ENCODE measurements around the gene ITGB1BP1.

ITGB1BP1 gene

DNA sequence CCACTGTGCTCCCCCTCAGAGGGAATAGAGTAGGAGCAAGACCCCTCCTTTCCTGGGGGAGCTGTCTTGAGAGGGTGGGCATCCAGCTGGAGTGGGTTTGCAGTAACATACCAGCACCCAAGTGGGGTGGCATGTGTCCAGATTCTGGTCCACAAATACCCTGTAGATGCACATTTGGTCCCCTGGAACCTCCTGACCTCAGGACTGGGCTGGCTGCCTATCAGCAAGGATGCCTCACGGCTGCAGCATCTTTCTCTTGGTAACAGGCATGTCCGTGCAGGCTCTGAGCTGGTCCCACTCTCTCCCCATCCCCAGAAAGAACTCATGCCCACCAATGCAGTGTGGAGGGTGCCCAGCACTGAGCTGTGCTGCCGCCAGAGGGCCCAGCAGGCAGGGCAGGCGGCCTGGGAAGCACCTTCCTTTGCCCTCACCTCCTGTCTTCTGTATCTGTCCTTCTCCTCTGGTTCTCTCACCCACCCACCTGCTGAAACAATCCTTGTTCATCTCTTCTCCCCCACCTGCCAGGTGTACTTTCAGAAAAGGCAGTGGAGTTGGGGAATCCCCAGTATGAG, 47.4 kb downstream of the ITGB1BP1 start:
- DNase-seq: no peak

DNA sequence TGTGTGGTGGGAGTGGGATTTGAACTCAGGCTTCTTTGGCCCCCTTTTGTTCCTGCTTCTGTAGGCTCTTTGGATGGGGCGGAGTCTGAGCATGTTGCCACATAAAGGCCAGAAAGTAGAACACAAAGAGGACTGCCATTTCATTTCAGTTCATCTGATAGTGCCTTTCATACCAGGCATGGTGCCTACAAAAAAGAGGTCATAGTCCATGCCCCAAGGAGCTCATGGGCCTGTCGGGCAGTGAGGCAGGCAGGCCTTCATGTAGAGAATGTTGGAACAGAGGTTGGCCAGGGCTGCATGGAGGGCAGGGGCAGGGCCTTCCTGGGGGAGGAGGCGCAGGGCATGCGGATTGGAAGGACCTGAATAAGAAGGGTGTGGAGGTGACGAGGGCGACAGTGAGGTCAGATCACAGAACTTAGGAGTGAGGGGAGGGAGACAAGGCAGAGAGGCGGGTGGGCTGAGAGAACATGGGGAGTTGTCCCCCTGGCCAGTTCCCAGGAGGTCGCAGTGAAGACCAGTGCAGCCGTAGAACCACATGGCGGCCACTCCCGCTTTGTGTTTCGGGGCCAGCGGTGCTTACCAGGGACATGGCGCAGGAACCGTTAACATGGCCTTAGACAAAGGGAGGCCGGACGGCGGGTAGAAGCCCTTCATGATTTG, 49.1 kb downstream of the ITGB1BP1 start:
- DNase-seq: no peak

DNA sequence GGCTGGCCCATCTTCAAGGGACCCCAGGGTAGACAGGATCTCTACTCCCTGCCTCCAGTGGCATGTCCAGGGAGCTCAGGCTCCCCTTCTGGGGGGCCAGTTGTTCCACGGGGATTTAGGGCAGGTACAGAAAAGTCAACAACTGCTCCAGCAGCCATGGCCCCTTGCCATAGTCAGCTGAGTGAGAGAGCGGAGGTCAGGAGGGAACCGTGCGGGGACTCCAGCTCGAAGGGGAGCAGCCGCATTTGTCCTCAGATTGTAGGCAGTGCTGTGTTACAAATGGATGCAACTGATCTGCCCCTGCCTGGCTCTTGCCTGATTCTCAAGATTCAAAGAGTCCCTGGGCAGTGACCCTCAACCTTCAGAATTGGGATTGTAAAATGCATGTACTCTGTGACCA, 49.9 kb downstream of the ITGB1BP1 start:
- DNase-seq: no peak

DNA sequence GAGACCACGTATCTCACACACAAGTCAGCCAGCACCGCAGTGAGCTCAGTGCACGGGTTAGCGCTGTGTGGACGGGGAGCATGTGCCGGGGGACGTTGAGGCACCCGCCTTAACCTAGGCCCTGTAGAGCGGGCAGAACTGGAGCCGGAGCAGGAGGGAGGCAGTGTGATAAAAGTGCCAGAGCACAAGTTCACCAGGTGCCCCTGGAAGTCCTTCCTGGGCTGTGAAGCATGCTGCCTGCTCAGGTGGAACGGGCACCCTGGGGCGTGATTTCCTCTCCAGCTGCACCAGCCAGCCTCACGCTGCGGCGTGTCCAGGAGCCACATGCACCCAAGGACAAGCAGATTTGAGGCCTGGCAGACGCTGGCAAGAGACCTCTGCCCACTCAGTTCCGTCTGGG, 50.3 kb downstream of the ITGB1BP1 start:
- DNase-seq: no peak

DNA sequence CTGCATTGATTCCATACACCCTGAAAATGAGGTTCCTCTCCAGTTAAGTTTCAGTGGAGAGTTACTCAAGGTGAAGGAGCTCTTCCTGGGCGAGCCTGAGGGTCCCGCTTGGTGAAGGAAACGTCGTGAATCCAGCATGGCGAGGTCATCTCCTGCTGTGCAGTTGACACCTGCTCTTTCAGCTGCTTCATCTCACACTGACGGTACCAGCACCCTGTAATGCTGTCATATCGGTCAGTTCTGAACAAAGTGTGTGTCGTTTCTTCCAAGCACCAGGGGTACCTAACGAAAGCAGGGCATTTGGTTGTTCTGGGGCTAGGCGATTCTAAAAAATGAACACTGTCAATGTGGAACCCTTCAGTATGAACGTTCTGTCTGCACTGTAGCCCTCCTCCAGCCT, 52.6 kb downstream of the ITGB1BP1 start:
- DNase-seq: no peak

DNA sequence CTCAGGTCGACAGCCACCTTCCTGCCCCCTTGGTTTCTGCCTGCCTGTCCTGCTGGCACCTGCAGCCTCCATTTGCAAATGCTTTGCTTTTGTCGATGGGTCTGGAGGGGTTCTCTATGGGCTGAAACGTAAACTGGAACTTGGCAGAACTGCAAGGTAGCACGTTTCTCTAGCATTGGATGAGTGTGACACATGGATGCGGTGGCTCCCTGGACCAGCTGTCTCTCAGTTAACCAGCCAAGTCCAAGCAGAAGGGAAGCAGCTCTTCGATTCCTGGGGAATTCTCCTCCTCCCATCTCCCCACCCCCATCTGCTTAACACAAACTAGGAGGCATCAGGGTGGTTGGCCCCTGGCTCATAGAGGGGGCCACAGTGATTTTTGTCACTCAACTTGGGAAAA, 57.3 kb downstream of the ITGB1BP1 start:
- DNase-seq: no peak

DNA sequence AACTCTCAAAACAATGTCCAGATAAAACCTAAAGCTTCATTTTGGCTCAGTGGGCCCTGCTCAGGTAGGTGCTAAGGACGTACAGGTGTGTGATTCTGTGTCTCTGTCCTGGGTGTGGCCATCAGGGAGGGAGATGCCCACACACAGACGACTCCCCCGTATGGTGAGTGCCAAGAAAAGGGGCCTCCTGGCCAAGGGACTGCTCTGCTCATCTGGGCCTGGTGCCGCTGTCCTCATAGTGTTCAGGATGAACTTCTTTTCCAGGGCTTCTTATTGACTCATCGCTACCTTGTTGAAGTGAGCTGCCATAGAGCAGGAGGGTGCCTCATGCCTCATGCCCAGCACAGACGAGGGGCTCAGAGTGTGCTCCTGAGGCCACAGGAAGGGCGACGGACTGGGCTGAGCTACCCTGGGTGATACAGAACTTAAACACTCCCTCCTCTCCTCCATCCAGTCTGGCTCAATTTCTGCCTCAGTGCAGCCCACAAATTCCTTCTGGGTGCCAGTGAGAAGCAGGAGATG, 57.8 kb downstream of the ITGB1BP1 start:
- DNase-seq: no peak

DNA sequence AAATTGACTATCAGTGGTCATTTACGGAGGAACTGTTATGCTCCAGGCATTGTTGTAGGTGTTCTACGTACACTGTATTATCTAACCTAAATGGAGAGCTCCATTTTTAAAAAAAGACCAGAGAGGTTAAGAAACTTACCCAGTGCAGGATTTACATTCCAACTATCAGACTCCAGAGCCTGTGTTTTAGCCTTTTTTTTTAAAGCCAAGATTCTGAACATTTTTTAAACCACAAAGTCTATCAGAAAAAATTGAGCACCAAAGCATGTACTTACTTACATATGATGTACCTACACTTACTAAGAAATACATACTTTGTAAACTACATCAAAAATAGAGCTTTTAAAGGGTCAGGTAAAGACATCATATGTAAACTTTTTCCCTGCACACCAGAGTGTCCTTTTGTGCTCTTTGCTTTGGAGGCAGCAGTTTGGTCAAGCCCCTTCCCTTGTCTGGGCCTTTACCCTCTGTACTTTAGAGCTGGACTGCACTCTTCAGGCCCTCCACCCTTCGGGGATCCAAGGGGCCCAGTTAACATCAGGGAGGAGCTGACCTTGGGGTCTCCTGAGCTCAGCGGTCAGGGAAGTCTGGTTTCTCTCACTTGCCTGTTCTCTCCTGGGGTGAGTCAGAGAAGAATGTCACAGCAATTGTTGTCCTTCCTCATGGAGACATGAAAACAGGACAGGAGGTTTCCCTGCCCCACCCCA, 58.4 kb downstream of the ITGB1BP1 start:
- DNase-seq: no peak

DNA sequence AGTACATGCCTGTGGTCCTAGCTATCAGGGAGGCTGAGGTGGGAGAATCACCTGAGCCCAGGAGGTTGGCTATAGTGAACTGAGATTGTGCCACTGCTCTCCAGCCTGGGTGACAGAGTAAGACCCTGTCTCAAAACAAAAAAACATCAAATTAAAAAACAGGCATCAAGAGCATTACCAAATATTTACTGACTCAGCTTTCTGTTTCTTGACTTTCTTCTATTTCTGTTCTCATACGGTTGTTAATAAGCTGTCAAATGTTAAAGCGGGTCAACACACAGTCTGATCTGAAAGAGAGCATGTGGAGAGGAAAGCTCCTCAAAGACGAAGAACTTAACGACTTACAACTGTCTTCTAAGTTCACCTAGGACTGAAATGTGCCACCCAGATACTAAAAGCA, 59.0 kb downstream of the ITGB1BP1 start:
- DNase-seq: no peak

DNA sequence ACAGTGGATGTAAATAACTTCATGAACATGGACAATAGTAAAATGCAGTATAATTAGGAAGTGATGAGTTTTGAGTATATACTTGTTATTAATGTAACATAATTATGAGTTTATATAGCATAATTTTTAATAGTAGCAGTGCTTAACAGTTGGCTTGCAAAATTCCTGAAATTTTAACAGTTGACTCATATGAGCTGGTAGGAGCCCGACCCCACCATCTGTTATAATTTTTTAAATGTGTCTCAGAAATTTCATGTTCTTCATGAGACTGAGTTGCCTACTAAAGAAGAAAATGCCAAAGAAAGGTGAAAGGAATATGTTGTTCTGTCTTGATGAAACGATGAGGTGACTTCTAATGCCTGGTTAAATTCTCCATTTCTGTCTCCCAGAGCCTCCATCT, 62.6 kb downstream of the ITGB1BP1 start:
- no peak for DNase-seq

DNA sequence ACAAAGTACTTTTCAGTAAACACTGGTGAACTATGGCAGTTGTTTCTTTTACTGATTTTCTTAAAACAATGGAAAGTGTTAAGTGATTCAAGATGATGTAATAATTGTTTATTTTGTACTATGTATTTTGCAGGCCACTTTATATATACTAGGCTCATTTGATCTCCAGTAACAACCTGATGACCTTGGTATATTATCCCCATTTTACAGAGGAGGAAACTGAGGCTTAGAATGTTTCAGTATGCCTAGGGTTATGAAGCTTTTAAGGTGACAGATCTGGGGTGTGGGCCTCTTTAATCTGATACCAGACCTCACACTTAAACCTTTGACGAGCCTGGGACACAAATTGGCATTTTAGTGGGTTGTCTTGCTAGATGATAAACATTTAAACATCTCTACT, 63.2 kb downstream of the ITGB1BP1 start:
- DNase-seq: no peak

DNA sequence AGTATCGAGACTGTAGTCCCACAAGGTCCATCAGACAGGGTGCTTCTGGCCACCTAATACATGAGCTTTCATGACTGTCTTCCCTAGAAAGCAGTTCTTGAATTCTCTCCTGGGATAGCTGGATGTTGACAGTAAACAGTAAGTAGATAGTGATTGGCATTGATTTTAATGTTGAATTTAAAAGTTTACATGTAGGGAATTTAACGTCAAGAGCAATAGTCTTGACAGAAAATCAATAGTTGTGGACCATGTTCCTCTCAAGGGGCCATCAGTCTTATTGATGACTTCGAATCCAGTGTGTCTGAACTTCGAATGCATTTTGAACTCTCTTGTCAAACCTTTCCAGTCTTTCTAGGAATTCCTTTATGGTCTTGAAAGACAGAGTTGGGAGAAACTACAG, 63.9 kb downstream of the ITGB1BP1 start:
- no peak for DNase-seq

DNA sequence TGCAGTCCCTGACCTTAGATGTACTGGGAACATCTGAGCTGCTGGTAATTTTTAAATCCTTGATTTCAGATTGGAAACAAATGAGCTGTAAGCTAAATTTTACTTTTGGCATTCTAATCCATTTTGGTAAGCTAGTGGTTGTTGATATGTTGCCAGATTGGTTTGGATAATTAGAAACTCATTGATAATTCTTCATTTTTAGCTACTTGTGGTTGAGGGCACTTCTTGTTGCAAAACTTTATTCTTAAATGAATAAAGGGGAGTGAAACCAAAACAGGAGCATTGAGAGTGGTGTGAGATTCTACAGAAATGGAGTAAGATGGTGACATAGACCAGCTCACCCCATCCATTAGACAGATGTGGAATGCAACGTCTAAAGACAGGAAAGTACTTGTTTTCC, 64.5 kb downstream of the ITGB1BP1 start:
- no peak for DNase-seq

DNA sequence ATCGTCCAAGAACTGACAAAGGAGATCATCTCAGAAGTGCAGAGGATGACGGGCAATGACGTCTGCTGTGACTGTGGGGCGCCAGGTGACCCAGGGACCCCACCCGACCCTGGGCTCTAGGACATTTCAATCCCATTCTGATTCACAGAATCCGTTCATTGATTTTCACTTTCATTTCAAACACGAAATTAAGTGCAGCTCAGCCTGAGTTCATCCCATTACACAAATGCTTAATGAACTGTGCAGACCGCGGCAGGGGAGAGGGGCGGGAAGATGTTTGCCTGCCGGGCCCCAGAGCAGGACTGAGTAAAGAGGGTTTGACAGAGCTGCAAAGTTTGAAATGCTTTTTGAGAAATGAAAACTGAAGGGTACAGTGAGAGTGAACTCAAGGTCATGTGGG, 67.1 kb downstream of the ITGB1BP1 start:
- no peak for DNase-seq

DNA sequence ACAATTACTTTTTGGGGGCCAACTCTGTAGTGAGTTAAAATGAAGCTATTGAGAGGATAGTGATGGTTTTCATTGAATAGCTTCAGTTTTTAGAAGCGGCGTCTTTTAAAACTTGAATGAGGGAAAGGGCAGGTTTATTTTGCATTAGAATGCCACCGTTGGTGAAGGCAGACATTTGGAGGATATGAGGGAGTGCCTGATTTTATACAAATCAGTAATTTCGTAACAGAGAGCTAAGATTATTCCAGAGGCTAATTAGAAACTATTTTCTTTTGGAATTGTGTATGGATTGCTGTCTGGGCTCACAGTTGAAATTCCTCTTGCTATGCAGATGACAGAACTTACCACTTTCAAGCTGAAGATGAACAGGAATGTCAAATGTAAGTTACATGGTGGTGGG, 67.6 kb downstream of the ITGB1BP1 start:
- DNase-seq: no peak

DNA sequence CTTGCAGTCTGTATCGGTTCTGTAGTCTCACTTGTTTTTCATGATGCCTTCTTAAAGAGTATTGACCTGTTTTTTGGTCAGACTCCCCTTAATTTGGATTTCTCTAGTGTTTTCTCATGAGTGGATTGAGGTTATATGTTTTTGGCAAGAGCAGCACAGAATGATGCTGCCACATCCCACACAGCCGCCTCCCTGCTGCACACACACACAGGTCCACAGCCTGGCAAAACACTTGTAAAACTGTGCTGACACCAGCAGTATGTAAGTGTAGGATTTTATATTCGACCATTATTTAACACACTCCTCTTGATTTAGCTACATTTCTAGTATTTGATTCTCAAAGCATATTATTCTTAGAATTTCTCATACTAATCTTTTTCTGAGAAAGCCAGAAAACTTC, 68.1 kb downstream of the ITGB1BP1 start:
- DNase-seq: no peak

DNA sequence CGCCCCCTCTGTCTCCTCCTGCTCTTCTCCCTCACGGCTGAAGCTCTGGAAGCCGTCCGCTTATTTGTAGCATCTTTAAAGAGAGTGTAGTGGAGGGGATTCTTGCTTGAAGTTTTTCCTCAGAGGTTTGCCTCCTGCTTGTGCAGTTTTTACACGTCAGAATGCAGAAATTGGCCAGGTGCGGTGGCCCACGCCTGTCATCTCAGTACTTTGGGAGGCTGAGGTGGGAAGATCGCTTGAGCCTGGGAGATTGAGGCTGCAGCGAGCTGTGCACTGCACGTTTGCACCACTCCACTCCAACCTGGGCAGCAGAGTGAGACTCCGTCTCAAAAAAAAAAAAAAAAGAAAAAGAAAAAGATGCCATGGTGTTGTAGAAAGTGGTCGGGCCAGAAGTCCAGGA, 69.0 kb downstream of the ITGB1BP1 start:
- DNase-seq: no peak
